GM18519 (cell line): ENCODE results near the gene DGKQ.

Source experiments
- ATAC-seq: cut with Tn5 transposase; IDR thresholded peaks from one replicate; pipeline ENCODE4 v1.9.1; 2021; ENCODE audit warnings: mild to moderate bottlenecking, moderate library complexity; ENCODE audit not compliant: unreplicated experiment, low FRiP score

The DGKQ gene, protein sequence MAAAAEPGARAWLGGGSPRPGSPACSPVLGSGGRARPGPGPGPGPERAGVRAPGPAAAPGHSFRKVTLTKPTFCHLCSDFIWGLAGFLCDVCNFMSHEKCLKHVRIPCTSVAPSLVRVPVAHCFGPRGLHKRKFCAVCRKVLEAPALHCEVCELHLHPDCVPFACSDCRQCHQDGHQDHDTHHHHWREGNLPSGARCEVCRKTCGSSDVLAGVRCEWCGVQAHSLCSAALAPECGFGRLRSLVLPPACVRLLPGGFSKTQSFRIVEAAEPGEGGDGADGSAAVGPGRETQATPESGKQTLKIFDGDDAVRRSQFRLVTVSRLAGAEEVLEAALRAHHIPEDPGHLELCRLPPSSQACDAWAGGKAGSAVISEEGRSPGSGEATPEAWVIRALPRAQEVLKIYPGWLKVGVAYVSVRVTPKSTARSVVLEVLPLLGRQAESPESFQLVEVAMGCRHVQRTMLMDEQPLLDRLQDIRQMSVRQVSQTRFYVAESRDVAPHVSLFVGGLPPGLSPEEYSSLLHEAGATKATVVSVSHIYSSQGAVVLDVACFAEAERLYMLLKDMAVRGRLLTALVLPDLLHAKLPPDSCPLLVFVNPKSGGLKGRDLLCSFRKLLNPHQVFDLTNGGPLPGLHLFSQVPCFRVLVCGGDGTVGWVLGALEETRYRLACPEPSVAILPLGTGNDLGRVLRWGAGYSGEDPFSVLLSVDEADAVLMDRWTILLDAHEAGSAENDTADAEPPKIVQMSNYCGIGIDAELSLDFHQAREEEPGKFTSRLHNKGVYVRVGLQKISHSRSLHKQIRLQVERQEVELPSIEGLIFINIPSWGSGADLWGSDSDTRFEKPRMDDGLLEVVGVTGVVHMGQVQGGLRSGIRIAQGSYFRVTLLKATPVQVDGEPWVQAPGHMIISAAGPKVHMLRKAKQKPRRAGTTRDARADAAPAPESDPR

DNA sequence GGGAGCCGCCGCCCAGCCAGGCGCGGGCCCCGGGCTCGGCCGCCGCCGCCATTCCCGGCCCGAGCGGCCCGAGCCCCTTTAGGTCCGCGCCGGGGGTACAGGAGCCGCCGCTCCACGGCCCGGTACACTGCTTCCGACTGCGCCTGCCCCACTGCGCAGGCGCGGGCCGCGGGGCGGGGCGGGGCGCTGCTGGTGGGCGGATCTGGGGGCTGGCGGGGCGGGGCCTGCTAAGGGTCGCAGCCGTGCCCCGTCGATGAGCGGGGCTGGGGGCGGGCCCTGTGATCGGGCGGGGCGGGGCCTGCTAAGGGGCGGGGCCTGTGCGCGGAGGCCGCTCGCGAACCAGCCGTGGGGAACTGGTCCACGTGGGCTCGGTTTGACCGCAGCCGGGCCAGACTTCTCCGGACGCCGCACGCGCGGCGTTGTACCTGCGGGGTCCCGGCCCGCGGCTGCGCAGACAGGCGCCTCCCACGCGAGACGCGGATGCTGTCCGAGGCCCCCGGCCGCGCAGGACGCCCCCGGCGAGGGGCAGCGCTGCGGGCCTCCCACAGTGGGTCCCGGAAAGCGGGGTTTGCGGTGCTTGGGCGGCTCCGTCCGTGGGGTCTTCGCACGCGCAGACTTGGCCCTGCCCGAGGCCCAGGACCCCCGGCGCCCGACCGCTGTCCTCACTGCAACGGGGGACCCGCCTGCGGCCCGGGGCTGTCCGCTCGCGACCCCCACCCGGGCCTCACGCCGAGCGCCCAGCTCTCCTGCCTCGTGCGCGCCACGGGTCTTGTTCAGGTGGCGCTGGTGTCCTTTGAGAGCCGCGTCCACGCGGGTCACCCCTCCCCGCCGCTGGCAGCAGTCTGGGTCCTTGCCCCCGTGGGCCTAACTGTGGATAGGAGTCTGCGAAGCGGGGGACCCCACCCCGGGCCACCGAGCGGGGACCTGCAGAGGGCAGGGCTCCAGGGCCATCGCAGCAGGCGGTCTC, at the start of gene DGKQ:
Gene DGKQ, minus strand, starts transcription at position 139 of the 967 bp plus-strand sequence. Its CDS starts 87 bp downstream, at position 52.
- no peak for ATAC-seq

DNA sequence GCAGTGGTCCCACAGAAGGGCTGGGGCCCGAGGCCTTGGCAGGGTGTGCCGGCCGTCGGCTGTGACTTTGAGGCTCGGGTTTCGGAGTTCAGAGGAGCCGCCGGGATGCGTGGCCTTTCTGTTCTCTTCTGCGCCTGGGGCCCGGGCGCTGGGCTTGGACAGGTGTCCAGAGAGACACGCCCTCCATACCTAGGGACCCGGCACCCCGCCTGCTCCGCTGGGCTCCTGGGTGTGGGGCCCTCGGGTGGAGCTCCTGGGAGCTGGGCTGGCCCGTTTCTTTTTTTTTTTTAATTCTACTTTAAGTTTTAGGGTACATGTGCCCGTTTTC, 49.3 kb upstream of the DGKQ start:
- no peak for ATAC-seq

DNA sequence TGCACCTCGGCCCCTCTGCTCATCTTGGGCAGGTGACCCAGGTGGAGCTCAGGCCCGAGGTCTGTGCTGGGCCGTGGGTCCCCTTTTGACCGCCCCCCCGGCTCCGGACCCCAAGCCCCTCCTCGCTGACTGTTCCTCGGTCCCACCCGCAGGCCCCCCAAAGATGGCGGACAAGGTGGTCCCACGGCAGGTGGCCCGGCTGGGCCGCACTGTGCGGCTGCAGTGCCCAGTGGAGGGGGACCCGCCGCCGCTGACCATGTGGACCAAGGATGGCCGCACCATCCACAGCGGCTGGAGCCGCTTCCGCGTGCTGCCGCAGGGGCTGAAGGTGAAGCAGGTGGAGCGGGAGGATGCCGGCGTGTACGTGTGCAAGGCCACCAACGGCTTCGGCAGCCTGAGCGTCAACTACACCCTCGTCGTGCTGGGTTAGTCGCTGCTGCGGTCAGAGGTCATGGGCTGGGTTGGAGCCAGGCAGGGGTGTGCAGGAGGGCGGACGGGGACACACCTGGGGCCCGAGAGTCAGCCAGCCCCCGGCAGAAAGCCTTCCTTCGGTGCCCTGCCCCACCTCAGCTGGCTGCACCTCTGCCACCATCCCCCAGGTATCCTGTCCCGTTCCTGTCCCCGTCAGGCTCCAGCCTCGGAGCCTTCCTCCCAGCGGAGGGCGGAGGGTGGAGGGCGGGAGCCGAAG, 48.8 kb upstream of the DGKQ start:
- ATAC-seq, result no peak

DNA sequence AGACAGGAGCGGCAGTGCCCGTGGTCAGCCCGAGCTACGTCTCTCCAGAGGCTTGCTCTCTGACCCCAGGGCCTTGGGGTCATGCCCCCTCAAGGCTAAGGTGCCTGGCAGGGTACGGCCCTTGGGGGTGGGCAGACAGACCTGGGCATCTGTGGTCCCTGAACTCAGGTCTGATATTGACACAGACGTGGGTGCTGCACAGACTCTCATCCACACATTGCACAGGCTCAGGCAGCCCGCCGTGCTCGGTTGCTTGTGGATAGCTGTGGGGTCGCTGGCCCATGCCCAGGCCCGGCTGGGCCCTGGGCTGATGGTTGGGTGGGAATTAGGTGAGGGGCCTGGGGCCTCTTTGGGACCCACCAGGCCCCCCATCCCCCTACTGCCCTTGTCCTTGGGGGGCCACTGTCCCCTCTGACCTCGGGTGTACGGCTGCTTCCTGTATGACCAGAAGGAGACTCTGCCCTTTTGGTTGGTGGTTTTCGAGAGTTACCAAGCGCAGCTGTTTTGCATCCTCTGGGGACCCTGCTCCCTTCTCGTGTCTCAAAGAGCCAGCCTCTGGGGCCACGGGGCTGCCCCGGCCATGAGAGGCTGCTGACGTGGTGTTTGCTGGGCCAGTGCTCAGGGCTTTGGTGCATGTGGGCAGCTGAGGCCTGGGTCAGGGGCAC, 48.1 kb upstream of the DGKQ start:
- no peak for ATAC-seq

DNA sequence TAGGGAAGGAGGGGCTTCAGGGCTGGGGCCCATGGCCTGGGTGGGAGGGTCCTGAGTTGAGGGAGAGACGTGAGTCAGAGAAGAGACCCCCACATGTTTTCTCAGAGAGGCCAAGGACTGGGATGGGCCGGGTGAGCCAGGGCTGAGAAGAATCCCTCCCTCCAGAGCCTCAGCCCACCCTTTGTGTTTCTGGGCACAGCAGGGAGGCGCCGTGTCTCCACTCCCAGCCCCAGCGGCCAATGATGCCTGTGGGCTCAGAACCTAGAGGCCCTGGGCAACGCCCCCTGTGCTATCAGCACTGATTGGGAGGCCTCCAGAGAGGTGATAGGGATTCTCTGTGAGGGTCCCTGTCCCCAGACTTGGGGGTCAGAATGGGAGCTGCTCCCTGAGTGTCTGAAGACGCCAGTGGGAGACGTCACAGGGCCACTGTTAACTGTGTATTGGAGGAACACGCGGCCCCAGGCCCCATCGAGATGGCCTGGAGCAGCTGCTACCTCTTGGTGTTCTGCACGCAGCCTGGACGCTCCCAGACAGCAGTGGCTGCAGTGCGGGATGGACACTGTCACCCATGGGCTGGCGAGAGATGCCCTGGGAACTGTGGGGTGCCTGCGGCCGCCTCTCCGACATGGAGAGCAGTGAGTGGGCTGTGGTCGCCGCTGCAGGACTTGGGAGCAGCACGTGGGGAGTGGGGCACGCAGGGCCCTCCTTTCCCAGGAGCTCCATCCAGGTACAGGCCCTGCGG, 46.5 kb upstream of the DGKQ start:
- ATAC-seq, result no peak

DNA sequence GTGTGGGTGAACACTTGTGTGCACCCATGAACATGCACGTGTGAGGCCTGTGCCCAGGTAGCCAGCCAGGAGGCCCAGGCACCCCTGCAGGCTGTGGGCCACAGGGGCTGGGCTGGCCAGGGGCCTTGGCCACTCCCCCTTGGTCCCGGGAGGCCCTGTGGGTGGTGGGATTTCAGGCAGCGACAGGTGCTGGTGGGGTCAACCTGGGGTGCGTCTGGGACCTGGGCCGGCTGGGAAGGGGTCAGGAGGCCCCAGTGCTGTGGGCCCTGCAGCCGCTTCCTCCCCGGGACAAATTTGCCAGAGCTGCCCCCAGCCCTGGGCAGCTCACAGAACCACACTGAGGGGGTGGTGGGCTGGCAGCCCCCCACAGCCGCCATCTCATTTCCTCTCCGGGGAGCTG, 46.0 kb upstream of the DGKQ start:
- ATAC-seq, result no peak

DNA sequence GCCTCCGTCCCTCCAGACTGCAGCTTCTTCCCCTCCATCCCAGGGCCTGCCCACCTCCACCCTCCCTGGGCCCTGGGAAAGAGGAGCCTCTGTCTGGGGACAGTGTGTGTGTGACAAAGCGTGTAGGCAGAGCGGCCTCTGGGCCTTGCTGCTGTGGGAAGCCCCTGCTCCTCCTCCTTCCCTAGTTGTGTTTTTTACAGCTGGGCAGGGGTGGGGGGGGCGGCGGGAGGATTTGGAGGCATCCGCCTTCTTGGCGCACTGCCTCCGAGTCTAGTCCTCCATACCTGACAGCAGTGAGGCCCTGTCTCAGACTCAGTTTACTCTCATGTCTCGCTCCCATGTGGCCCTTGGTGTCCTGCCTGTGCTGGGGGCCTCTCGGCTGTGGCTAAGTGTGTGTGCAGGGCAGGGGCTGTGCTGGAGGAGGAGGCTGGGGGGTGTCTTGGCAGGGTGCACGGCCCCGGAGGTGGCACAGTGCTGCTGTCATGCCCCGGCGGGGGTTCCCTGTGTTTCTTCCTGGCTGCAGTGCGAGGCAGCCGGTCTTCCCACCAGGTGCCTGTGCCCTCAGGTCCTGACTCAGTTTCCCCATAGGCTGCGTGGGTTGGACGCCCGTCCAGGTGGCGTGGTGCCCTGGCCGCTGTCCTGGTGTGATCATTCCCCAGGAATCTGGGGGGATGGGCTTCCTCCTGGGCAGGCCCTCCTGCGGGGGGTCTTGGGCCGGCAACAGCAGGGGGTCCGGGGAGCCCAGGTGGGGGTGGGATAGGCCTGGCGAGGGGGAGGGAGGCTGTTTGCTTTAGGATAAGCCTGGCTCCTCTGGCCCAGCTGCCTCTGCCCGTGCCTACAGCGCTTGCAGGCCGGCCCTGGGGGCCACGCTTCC, 45.0 kb upstream of the DGKQ start:
- no peak for ATAC-seq

DNA sequence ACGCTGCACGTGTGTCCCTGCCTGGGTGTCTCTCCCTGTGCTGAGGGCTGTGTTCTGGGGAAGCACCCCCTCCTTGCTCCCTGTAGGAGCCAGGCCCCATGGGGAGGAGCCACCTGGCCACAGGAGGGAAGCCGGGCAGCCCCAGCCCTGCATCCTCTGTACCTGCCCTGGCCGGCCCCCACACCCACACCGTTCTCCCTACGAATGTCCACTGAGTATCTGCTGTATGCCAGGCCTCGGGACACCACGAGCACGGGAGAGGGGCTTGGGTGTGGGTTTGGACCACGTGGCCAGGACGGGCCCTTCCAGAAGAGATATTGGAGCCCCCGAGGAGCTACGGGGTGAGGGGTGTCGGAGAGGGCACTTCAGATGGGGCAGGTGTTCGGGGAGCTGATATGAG, 44.3 kb upstream of the DGKQ start:
- no peak for ATAC-seq

DNA sequence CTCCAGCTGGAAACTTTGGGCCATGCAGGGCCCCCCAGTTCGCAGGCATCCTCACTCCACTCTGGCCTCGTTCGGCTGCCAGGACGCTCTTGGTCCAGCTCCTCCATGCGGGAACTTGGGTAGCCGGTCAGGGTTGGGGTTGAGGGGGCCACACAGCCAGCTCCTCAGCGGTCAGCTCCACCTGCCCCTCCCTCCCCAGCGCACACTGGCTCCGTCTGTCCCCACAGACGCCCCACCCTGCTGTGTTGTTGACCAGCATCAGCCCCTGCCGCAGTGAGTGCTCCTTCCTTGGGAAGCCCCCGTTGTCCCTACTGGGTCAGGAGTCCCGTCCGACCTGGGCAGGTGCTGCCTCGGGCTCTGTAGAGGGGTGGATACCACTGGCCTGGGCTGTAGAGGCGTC, 43.8 kb upstream of the DGKQ start:
- ATAC-seq, result no peak

DNA sequence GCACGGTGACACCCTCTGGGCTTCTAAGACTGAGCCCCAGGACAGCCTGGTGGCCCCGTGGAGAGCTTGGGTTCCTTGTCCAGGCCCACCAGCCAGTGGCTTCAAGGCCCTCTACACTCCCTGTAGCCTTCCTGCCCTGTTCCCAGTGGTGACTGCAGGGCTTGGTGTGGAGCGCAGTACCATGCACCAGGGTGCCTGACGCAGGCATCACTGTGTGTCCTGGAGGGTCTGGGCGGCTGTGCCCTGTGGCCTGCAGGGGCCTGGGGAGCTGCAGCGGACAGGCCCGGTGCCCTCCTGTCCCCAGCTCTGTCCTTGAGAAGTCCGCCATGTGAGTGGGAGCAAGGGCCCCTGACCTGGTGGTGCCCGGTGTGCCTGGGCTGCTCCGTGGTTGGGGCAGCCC, 42.4 kb upstream of the DGKQ start:
- ATAC-seq, result no peak

DNA sequence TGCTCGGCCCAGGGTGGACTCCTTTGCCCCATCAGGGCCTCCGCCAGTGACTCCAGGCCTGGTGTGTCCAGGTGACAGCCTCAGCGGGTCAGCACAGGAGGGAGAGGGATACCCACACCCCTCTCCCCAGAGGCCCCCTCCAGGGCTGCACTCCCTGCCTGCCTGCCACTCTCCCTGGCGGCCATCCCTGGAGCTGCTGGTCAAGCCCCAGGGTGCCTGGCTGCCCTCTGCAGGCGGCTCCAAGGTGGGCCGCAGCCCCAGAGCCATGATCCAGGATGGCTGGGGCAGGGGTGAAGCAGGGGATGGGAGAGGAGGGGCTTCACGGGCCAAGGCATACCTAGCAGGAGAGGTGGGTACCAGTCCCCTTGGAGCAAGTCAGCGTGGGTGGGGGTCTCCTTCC, 41.8 kb upstream of the DGKQ start:
- no peak for ATAC-seq

DNA sequence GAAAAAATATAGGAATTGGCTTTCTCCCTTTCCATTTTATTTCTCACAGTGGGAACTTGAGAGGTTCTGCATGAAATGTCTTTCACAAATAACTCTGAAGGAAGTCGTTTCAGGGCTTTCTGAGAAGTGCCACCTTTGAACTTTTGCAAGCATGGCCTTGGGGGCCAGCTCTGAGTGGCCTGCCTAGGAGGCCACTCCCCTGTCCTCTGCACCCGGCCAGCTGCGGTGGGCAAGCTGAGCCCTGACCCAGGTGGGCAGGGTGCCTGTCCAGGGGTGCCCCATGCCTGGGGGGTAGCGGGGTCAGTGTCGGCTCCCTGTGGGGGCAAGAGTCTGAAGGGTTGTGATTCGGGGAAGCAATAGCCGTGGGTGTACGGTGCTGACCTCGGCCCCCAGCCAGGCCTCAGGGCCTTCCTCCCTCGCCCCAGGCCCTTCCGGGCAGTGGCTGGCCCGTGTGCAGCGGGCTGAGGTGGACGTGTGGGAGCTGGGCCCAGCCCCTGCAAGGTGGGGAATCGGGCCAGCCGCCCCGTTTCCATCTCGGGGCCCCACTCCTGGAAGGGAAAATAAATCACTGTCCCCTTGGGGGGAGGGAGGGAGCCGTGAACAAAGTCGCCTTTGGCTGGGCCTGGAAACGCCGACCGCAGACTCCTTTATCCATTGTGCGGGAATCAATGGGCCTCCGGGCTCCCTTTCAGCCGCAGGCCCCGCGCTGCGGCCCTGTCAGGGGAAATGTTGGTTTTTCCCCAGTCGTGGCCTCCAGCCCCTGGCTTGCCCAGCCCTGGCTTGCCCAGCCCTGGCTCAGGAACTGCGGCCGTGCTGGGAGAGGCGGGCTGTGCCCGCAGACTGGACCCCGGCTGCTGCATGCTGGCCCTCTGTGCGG, 41.2 kb upstream of the DGKQ start:
- ATAC-seq, result no peak

DNA sequence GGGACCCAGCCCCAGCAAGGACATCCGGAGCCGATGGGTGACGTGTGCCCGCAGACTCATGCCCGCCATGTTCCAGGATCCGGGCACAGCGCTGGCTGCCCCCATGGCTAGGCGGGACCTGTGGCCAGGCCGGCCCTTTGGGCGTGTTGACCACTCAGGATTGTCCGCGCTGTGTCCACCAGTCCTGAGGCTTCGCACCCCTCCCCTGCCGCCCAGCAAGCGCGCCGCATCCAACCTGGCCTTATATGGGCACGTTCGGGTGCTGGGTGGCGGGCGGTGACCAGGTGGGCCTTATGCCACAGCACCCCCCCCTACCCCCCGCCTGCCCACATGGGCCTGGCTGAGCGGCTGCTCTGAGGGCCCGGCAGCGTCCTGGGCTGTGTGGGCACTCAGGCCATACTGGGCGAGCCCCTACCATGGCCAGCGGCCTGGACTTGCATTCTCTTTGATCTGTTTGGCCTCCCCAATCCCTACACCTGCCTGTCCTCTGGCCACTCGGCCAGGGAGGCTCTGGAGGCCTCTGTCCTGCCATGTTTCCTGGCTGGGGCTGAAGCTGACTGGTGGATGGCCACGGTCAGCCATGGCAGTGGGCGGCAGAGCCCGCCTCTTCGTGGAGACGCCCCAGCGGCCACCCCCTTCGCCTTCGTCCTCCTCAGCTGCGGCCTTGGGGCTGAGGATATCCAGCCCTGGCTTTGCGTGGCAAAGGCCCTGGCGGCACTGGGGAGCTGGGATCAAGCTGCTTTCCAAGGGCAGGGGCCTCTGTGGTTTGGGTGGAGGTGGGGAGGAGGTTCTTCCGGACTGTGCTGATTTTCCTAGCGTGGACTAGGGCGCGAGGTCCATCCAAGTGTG, 40.1 kb upstream of the DGKQ start:
- no peak for ATAC-seq

DNA sequence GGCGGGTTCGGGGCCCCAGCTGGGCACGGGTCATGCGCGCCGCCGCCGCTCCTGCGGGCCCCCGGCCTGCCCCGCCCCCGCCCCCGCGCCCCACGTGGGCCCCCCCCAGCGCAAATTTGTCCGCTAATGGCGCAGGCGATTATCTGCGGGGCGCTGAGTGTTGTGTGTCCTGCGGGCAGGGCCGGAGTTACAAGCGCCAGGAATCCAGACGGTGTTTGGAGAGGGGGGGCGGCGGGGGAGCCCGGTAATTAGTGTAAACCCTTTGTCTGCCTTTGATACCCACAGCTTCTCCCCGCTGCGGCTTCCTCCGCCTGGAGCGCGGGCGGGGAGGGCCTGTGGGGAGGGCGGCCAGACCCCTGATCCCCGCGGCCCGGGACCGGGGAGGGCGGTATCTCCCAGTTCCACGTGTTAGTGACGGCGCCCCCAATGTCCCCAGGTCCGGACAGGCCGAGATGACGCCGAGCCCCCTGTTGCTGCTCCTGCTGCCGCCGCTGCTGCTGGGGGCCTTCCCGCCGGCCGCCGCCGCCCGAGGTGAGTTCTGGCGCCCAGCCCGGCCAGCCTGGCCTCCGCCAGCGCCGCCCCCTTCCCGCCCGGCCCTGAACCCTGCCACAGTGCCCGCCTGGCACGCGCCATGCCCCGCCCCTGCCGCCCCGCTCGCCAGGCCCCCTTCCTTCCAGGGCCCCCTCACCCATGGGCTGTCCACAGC, 38.8 kb upstream of the DGKQ start:
- ATAC-seq, result no peak

DNA sequence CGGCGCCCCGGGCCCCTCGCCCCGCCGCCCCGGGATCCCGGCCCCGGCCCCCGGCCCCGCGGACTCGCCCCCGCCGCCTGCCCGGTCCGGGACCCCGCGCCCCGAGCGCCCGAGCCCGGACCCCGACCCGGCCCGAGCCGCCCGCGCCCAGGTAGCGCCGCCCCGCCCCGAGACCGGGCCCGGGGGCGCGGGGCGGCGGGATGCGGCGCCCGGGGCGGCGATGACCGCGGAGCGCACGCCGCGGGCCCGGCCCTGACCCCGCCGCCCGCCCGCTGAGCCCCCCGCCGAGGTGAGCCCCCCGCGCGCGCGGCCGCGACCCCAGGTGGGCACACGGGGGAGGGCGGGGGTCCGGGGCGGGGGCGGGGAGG, 38.3 kb upstream of the DGKQ start:
- no peak for ATAC-seq
